PC-3 (cell line): ENCODE data around the gene SAMD14. TPM values are rescaled to one million over a fixed set of nuclear protein-coding genes. Genes with fewer than 3 reads are reported as not detected.

Source experiments
- ATAC-seq: fragments of 200-7000 bp; cut with Tn5 transposase; 2 replicates; pipeline ENCODE4 v1.9.1; 2020; ENCODE audit warnings: mild to moderate bottlenecking, moderate library complexity
- BruUV-seq: library from RNA; stranded (reverse); fragments of 400-500 nt; replicated peaks from 2 replicates; lab custom pipeline; 2021; lab: Mats Ljungman, UMichigan
- CTCF ChIA-PET: fragments of 300-600 bp; sonication (Branson Sonifier 250); formaldehyde crosslinking; loops from one replicate; lab custom pipeline; 2022; ENCODE audit warnings: antibody characterized with exemption; lab: Charles Lee
- POLR2A ChIA-PET: fragments of 300-600 bp; sonication (Branson Sonifier 250); formaldehyde crosslinking; loops from one replicate; lab custom pipeline; 2022; ENCODE audit warnings: antibody characterized with exemption; ENCODE audit not compliant: unreplicated experiment; lab: Charles Lee
- DNase-seq: peaks from one replicate; pipeline ENCODE4 v3.0.0-alpha.2; 2015
- H2AFZ ChIP-seq: fragments of 300-600 bp; sonication (generic); 2 replicates; pipeline ENCODE4 v1.6.0; 2016; ENCODE audit warnings: antibody characterized with exemption, low read length
- H3F3A ChIP-seq: fragments of 300-600 bp; sonication (generic); one replicate; pipeline ENCODE4 v1.6.0; 2017; ENCODE audit warnings: antibody characterized with exemption, low read length, control low read depth, mild to moderate bottlenecking; ENCODE audit not compliant: unreplicated experiment
- H3K27ac ChIP-seq: fragments of 300-600 bp; sonication (generic); 2 replicates; pipeline ENCODE4 v1.5.1; 2016; ENCODE audit warnings: mild to moderate bottlenecking, low read length
- H3K27me3 ChIP-seq: fragments of 300-600 bp; sonication (generic); 2 replicates; pipeline ENCODE4 v1.6.1; 2016; ENCODE audit warnings: low read length, mixed read lengths
- H3K36me3 ChIP-seq: fragments of 300-600 bp; sonication (generic); 2 replicates; pipeline ENCODE4 v1.6.1; 2016; ENCODE audit warnings: low read depth, mixed run types, low read length, mixed read lengths
- H3K4me1 ChIP-seq: fragments of 300-600 bp; sonication (generic); 2 replicates; pipeline ENCODE4 v1.5.1; 2016; ENCODE audit warnings: low read length; ENCODE audit not compliant: insufficient read depth
- H3K4me2 ChIP-seq: fragments of 300-600 bp; sonication (generic); 2 replicates; pipeline ENCODE4 v1.6.0; 2016; ENCODE audit warnings: low read length
- H3K4me3 ChIP-seq: fragments of 300-600 bp; sonication (generic); 2 replicates; pipeline ENCODE4 v1.5.1; 2016; ENCODE audit warnings: mild to moderate bottlenecking, low read length, mixed read lengths
- H3K79me2 ChIP-seq: fragments of 300-600 bp; sonication (generic); 2 replicates; pipeline ENCODE4 v1.6.1; 2017; ENCODE audit warnings: low read length, mixed read lengths
- H3K9ac ChIP-seq: fragments of 300-600 bp; sonication (generic); 2 replicates; pipeline ENCODE4 v1.6.0; 2016; ENCODE audit warnings: mild to moderate bottlenecking, low read length
- H3K9me2 ChIP-seq: fragments of 300-600 bp; sonication (generic); replicated peaks from 2 replicates; pipeline ENCODE4 v1.6.1; 2016; ENCODE audit warnings: mixed run types, low read length, mixed read lengths
- H3K9me3 ChIP-seq: fragments of 300-600 bp; sonication (generic); 2 replicates; pipeline ENCODE4 v1.6.1; 2016; ENCODE audit warnings: low read length, mixed read lengths
- H4K20me1 ChIP-seq: fragments of 300-600 bp; sonication (generic); 2 replicates; pipeline ENCODE4 v1.6.1; 2016; ENCODE audit warnings: low read length, mixed read lengths
- CTCF ChIP-seq: fragments of 300-600 bp; sonication (generic); conservative IDR thresholded peaks from 2 replicates; pipeline ENCODE4 v1.5.1; 2017; ENCODE audit warnings: antibody characterized with exemption, low read depth, mild to moderate bottlenecking, low read length
- EZH2 ChIP-seq: fragments of 300-600 bp; sonication (generic); IDR thresholded peaks from one replicate; pipeline ENCODE4 v1.6.1; 2017; ENCODE audit warnings: antibody characterized with exemption, mild to moderate bottlenecking, low read length; ENCODE audit not compliant: unreplicated experiment
- EZH2phosphoT487 ChIP-seq: fragments of 300-600 bp; sonication (generic); IDR thresholded peaks from 2 replicates; pipeline ENCODE4 v1.6.1; 2018; ENCODE audit warnings: mild to moderate bottlenecking, antibody characterized with exemption, low read length, borderline replicate concordance
- intact Hi-C: fragments of 100-400 bp; cut with micrococcal nuclease; formaldehyde crosslinking; loops from 2 replicates; pipeline ENCODE4 v1.9.0; 2023
- total RNA-seq: library from RNA; depleted of rRNA; stranded (reverse); fragments of >200 nt; gene quantifications from 2 replicates; pipeline ENCODE4 v1.2.3, GENCODE V29; 2014

Gene SAMD14
- total RNA-seq, 1 experiment from 2014 or later = 0.11 TPM

DNA sequence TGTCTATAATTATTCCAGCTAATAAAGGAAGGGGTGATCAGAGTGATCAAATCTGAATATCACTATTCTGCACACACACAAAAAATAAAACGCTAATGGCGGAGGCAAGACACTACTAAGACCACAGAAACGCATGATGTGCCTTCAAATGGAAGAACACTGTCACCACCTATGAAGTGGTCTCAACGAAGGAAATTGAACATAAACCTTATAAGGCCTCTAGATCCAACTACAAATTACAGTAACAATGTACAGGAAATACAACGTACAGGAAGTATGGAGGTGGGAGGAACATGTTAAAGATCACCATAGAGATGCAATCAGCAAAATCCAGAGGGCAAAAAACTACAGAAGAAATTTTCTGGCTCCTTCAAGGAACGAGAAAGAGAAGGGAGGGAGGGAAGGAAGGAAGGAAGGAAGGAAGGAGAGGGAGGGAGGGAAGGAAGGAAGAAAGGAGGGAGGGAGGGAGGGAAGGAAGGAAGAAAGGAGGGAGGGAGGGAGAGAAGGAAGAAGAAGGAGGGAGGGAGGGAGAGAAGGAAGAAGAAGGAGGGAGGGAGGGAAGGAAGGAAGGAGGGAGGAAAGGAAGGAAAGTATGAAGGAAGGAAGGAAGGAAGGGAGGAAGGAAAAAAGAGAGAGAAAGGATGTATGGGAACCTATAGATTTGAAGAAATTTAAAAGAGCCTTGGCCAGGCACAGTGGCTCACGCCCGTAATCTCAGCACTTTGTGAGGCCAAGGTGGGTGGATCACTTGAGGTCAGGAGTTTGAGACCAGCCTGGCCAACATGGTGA, 32.7 kb upstream of the SAMD14 start:
- Histone ChIP-seq H3K4me3 (no peak overlapping the region), H3K4me1 (peaks cover 11% of the 10 kb centered on the region), H3K4me2 (no peak overlapping the region), H3K9me3 (no peaks in the 10 kb centered on the region), H3K27ac (no peak overlapping the region), H3K9me2 (no peaks in the 10 kb centered on the region), H3F3A (no peaks in the 10 kb centered on the region), H3K36me3 (no peaks in the 10 kb centered on the region), H3K27me3 (no peaks in the 10 kb centered on the region), H4K20me1 (no peaks in the 10 kb centered on the region), H3K9ac (no peak overlapping the region), H3K79me2 (no peaks in the 10 kb centered on the region), H2AFZ (no peak overlapping the region)
- TF ChIP-seq CTCF (no peak), EZH2phosphoT487 (no peak)
- no TSS peak for BruUV-seq
- ATAC-seq (no peak), DNase-seq (no peak)
- intact Hi-C loops = no loop called here
- ChIA-PET CTCF (interaction anchor here (0.5 kb wide), 1 partner anchor 102 kb away, joined by 6 read pairs; no protein-coding TSS in a partner anchor), POLR2A (no interaction called here)

GRCh38 chr17:50161911-50162288, 31.9 kb upstream of the SAMD14 start:
- ChIA-PET CTCF (interaction anchor here (0.6 kb wide), 1 partner anchor 9 kb away, joined by 3 read pairs; no protein-coding TSS in a partner anchor), POLR2A (no interaction called here)
- Histone ChIP-seq H2AFZ (peak overlapping the region; percentile 90), H3K9me2 (no peaks in the 10 kb centered on the region), H3K4me2 (peak overlapping the region; percentile 86), H3K27ac (no peak overlapping the region), H3K36me3 (no peaks in the 10 kb centered on the region), H3K4me3 (peak overlapping the region; percentile 70), H3K79me2 (no peaks in the 10 kb centered on the region), H3K27me3 (no peaks in the 10 kb centered on the region), H4K20me1 (no peaks in the 10 kb centered on the region), H3K4me1 (peaks cover 11% of the 10 kb centered on the region), H3K9me3 (no peaks in the 10 kb centered on the region), H3K9ac (no peak overlapping the region), H3F3A (no peaks in the 10 kb centered on the region)
- DNase-seq = no peak
- intact Hi-C loops = loop anchor here (1.0 to 2.0 kb wide), 4 partner anchors 10 to 68 kb away; no protein-coding TSS in a partner anchor
- TF ChIP-seq EZH2phosphoT487 (no peak), EZH2 (no peak)
- ATAC-seq = no peak
- no TSS peak for BruUV-seq

DNA sequence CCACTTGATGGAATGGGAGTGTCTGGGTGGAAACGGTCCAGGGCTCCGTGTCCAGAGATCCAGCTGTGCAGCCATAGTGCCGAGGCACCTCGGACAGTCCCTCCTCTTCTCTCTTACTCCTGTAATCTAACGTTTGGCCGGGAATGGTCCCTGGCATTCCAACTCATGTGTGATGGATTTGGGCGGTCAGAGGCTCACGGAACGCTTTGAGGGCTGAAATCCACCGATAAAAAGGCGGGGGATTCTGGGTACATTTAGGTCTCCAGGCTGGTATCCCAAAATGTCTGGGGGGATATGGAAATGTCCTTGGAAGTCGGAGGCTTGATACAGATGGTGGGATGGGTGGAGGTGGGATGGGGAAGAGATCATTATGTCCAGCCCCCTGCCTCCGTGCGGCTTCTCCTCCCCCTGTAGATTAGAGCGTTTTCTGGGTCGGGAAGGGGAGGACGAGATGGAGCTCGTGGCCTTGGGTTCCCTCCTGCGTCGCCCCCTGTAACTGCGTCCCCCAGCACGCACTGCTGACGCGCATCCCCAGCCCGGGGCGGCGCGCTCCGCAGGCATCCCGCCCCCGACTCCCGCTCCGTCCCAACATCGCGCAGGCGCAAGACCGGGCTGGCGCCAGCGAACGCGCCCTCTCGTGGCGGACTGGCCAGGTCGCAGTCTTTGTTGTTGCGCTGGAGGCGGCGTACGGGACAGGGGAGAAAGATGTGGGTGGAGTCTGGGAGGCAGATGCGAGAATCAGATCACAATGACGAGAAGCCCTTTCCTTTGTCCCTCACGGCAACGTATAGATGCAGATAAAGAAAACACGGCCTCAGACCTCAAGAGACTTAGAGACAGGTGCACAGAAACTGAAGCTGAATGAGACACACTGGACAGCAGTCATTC, 31.3 kb upstream of the SAMD14 start:
- BruUV-seq = TSS peak; percentile 93
- no peaks in the 10 kb centered on the region for H3K9me2 ChIP-seq
- intact Hi-C loops = loop anchor here (1.0 to 2.0 kb wide), 4 partner anchors 9 to 67 kb away; no protein-coding TSS in a partner anchor
- H2AFZ ChIP-seq = peak overlapping the region; percentile 90
- ChIA-PET POLR2A (no interaction called here), CTCF (interaction anchor here (0.6 to 1.2 kb wide), 2 partner anchors 9 kb away, joined by 3 to 7 read pairs; no protein-coding TSS in a partner anchor)
- no peaks in the 10 kb centered on the region for H3K27me3 ChIP-seq
- ATAC-seq (peak; percentile 98), DNase-seq (peak; percentile 95)
- peak overlapping the region; percentile 56 for H3K9ac ChIP-seq
- H3K36me3 ChIP-seq = no peaks in the 10 kb centered on the region
- H3K4me2 ChIP-seq = peak overlapping the region; percentile 86
- TF ChIP-seq EZH2 = no peak
- TF ChIP-seq CTCF = peak; percentile 95
- no peaks in the 10 kb centered on the region for H3K9me3 ChIP-seq
- no peaks in the 10 kb centered on the region for H3F3A ChIP-seq
- H3K4me1 ChIP-seq = peaks cover 11% of the 10 kb centered on the region
- H3K4me3 ChIP-seq = peak overlapping the region; percentile 70
- no peak overlapping the region for H3K27ac ChIP-seq
- H3K79me2 ChIP-seq = no peaks in the 10 kb centered on the region
- H4K20me1 ChIP-seq = no peaks in the 10 kb centered on the region
